HEK293 (cell line): Measurements from ENCODE around the gene KIAA1671.

Source experiments
- BCL11B ChIP-seq: fragments of 450-650 bp; formaldehyde crosslinking; IDR thresholded peaks from 2 replicates; pipeline ENCODE4 v1.5.1; 2016; ENCODE audit warnings: low read depth, missing biosample characterization, missing genetic modification characterization
- CTCF ChIP-seq: fragments of 450-650 bp; formaldehyde crosslinking; IDR thresholded peaks from 2 replicates; pipeline ENCODE4 v1.5.1; 2016; ENCODE audit warnings: missing biosample characterization, missing genetic modification characterization
- ELK4 ChIP-seq: IDR thresholded peaks from 2 replicates; pipeline ENCODE4 v1.6.1; 2011; ENCODE audit warnings: mild to moderate bottlenecking, low read depth, low read length, borderline replicate concordance
- MZF1 ChIP-seq: fragments of 450-650 bp; formaldehyde crosslinking; IDR thresholded peaks from 2 replicates; pipeline ENCODE4 v1.5.1; 2017; ENCODE audit warnings: missing biosample characterization, missing genetic modification characterization, borderline replicate concordance
- ZFHX2 ChIP-seq: fragments of 450-650 bp; formaldehyde crosslinking; conservative IDR thresholded peaks from 2 replicates; pipeline ENCODE4 v1.5.1; 2016; ENCODE audit warnings: missing biosample characterization, missing genetic modification characterization
- ZNF146 ChIP-seq: fragments of 450-650 bp; formaldehyde crosslinking; IDR thresholded peaks from 2 replicates; pipeline ENCODE4 v1.5.1; 2016; ENCODE audit warnings: missing biosample characterization, missing genetic modification characterization
- ZNF37A ChIP-seq: fragments of 450-650 bp; IDR thresholded peaks from 2 replicates; pipeline ENCODE4 v1.5.1; 2018; ENCODE audit warnings: missing biosample characterization, missing genetic modification characterization
- ZNF391 ChIP-seq: fragments of 450-650 bp; formaldehyde crosslinking; IDR thresholded peaks from 2 replicates; pipeline ENCODE4 v1.5.1; 2016; ENCODE audit warnings: low read depth, missing biosample characterization, missing genetic modification characterization, borderline replicate concordance
- ZNF549 ChIP-seq: fragments of 450-650 bp; IDR thresholded peaks from 2 replicates; pipeline ENCODE4 v1.5.1; 2018; ENCODE audit warnings: missing biosample characterization, missing genetic modification characterization, mild to moderate bottlenecking, inconsistent platforms, moderate library complexity

GRCh38 chr22:25000686-25001085 is 48.2 kb downstream of the KIAA1671 start:
- TF ChIP-seq CTCF (no peak), MZF1 (tag by site-specific recombination) (no peak), ZNF549 (tag by site-specific recombination) (no peak), ELK4 (no peak), ZNF146 (no peak), ZFHX2 (tag by site-specific recombination) (no peak), BCL11B (tag by site-specific recombination) (no peak), ZNF37A (no peak), ZNF391 (tag by site-specific recombination) (no peak)
